Endothelial cell of umbilical vein (primary cell): ENCODE results near the gene EBF4.

Experiments used
- EZH2 ChIP-seq: IDR thresholded peaks from 2 replicates; pipeline ENCODE4 v1.6.1; 2012; ENCODE audit warnings: borderline replicate concordance, low read depth, mild to moderate bottlenecking, moderate library complexity, low read length, inconsistent platforms; ENCODE audit not compliant: severe bottlenecking
- POLR2A ChIP-seq: IDR thresholded peaks from 2 replicates; pipeline ENCODE4 v1.6.1; 2012; ENCODE audit warnings: low read depth, mild to moderate bottlenecking, control low read depth, low read length
- TF ChIP-seq, protein P1 (sequence below), 2 donors: IDR thresholded peaks; 1 replicate in 1 of 2; 2 replicates in 1 of 2; pipeline ENCODE4 v1.5.1; 2011; ENCODE audit warnings: low read length in 2 of 2, mild to moderate bottlenecking in 2 of 2, moderate library complexity in 2 of 2, control low read depth in 1 of 2, inconsistent platforms in 1 of 2, low read depth in 1 of 2; ENCODE audit not compliant: insufficient read depth in 1 of 2; ENCODE audit errors: extremely low read depth in 1 of 2

DNA sequence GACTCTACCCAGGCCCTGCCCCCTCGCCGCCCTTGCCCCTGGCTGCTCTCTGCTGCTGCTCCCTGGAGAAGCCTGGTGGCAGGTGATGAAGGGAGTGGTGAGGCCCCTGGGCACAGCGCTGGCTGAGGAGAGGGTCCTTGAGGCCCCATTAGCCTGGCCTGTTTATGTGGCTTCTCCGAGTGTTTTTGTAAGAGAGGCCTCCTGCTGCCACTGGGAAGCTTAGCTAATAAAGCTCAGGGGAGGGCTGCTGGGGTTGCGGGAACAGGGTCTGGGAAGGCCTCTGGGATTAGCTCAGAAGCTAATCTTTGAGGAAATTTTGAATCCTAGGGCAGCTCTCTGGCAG is 15.5 kb downstream of the EBF4 start:
- no peak for TF ChIP-seq EZH2
- TF ChIP-seq, protein P1, sequence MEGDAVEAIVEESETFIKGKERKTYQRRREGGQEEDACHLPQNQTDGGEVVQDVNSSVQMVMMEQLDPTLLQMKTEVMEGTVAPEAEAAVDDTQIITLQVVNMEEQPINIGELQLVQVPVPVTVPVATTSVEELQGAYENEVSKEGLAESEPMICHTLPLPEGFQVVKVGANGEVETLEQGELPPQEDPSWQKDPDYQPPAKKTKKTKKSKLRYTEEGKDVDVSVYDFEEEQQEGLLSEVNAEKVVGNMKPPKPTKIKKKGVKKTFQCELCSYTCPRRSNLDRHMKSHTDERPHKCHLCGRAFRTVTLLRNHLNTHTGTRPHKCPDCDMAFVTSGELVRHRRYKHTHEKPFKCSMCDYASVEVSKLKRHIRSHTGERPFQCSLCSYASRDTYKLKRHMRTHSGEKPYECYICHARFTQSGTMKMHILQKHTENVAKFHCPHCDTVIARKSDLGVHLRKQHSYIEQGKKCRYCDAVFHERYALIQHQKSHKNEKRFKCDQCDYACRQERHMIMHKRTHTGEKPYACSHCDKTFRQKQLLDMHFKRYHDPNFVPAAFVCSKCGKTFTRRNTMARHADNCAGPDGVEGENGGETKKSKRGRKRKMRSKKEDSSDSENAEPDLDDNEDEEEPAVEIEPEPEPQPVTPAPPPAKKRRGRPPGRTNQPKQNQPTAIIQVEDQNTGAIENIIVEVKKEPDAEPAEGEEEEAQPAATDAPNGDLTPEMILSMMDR (IDR thresholded peaks at IDR 0.05; ENCODE audit: extremely low read depth in 1 of 2, insufficient read depth in 1 of 2, low read depth in 1 of 2, low read length in 2 of 2), result no peak
- no peak for TF ChIP-seq POLR2A
